GM10266 (cell line): ENCODE measurements around the gene KCNA3.

ENCODE experiments used
- DNase-seq: peaks from one replicate; pipeline ENCODE4 v3.0.0; 2012; ENCODE audit errors: extremely low spot score
- TF ChIP-seq, protein P1 (sequence below): IDR thresholded peaks from 2 replicates; pipeline ENCODE4 v1.5.1; 2012; ENCODE audit warnings: mild to moderate bottlenecking, low read depth; ENCODE audit not compliant: control insufficient read depth, insufficient read depth; ENCODE audit errors: missing control alignments

Gene KCNA3

DNA sequence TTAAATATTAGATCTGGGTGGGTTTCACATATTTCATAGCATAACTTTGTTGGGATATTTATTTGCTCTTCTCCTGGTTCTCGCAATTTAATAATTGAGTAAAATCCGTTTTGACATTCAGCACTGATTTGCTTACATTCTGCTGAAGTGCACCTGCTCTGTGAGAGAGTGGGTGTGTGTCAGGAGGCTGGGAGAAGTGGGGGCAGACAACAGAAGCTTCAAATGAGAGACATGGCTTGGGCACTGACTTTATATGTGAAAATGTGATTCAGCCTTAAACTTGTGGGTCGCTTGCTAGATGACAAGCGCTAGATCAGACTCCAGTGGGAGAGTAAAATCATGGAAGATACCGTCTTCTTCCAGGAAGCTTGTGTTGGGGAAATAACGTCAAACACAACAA lies 36.2 kb downstream of the KCNA3 start:
- DNase-seq, result no peak
- TF ChIP-seq, protein P1, sequence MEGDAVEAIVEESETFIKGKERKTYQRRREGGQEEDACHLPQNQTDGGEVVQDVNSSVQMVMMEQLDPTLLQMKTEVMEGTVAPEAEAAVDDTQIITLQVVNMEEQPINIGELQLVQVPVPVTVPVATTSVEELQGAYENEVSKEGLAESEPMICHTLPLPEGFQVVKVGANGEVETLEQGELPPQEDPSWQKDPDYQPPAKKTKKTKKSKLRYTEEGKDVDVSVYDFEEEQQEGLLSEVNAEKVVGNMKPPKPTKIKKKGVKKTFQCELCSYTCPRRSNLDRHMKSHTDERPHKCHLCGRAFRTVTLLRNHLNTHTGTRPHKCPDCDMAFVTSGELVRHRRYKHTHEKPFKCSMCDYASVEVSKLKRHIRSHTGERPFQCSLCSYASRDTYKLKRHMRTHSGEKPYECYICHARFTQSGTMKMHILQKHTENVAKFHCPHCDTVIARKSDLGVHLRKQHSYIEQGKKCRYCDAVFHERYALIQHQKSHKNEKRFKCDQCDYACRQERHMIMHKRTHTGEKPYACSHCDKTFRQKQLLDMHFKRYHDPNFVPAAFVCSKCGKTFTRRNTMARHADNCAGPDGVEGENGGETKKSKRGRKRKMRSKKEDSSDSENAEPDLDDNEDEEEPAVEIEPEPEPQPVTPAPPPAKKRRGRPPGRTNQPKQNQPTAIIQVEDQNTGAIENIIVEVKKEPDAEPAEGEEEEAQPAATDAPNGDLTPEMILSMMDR, result no peak

DNA sequence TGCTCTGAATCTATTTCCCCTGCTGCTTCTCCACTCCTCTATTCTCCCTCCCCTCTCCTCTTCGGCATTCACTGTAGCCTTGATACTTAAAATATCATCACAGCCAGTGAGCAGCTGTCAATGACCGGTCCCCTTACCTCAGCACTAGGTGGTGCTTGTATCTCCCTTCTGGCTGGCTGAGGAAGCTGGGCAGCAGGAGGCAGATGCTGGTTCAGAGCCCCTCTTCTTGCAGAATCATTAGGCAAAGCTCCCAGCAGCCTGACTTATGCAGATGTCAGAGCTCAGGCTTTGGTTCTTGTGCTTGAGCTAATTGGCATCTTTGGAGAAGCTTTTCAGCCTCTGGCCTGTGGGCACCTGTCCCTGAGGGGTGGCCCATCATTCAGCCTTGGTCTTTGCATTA lies 36.7 kb downstream of the KCNA3 start:
- no peak for DNase-seq
- TF ChIP-seq, protein P1, result peak; percentile 1

DNA sequence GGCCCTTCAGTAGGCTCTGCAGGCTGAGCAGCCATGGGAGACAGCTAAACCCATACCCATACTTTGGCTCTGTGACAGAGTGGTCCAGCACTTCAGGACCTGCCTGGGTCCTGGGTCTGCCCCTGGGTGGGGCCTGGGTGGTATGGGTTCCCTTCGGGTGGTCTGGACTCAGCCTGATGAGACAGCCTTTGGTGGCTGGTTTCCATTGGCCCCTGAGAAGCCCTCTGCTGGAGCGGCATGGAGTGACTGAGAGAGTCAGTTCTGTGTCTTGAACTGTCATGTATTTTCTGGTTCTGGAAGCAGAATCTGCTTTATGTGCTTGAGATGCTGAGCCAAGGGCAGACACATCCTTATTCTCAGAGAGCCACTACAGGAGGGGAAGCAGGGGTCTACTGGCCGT lies 37.3 kb downstream of the KCNA3 start:
- TF ChIP-seq, protein P1, result no peak
- DNase-seq, result no peak

DNA sequence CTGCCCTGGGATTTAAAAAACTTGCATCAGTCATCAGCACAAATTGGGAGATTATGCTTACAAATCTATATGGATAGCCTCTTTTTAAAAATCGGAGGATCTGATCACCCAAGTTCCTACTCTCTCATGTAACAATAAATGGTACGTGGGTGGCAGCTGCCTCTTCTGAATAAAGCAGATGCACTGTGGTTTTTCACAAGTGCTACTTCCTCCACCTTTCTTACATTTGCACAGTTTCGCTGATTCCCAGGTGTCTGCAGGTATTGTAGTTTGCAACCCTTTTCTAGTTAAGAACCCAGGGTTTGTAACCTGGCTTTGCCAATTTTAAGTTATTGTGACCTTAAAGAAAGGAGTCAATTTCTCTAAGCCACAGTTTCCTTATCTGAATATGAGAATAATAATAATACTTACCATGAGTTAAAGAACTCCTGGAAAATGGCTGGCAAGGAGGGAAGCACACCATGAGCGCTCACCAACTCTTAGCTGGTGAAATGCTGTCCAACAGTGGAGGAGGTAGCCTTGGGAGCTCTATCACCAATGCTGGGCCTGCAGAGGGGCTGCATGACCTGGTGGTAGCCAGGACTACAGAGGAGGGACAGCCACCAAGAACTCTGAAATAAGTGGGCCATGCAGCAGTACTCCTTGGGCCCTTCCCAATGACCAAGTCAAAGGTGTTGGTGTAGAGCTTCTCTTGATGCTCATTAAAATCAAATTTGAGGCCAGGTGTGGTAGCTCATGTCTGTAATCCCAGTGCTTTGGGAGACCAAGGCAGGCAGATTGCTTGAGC lies 38.4 kb downstream of the KCNA3 start:
- TF ChIP-seq, protein P1, result no peak

DNA sequence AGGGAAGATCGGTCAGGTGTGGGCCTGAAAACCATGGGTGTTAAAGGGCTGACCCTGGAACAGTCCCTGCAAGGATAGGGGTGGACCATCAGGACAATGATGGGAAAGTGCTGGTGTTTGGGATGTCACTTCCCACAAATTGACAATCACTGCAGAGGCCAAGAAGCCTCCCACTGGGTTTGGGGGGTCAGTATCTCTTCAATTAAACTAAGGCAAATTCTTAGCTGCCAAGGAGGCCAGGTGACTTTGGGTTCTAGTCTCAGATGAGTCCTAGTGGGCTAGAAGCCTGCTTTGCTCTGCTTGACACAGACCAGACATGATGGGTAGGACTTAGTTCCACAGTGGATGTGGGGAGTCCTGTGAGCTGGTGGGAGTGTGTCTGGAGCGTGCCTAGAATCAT lies 39.3 kb downstream of the KCNA3 start:
- no peak for DNase-seq
- TF ChIP-seq, protein P1, result no peak

More for the DNA sequence above, 38.4 kb downstream of the KCNA3 start:
- DNase-seq, result no peak

DNA sequence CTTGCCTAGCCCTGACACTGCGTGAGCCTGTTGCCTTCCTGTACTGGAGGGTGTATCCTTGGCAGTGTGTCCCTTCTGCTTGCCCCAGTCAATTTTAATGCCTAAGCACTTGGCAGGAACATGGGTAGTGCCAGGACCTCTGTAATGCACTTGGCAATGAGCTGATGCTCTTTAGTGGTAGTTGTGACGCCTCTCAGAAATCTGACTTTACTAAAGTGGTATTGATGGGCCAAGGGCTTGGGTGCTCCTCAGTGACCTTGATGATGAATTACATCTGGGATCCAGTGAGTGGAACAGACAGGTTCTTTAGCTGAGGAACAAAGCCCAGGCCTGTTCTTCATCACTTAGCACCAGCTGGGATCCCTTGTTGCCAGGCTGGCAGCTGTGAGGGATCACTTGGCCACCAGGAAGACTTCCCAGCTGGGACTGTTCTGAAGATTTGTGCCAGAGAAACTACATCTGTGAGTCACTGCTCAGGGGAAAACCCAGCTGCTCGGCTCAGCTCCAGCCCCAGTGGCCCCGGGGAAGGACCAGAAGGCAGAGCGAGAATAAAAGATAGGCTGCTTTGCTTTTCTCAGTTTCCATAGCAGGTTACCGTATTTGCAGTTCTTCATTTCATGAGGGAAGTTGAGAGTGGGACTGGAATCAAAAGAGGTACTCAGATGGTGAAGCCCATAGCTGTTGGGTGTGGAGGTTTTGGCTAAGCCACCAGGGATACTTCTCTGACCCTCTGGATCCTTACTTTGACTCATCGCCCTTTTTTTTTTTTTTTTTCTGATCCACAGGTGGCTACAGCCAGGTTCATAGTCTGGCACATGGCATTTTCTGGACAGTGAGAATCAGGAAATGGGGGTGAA lies 40.1 kb downstream of the KCNA3 start:
- DNase-seq, result peak; percentile 74
- TF ChIP-seq, protein P1, result no peak

DNA sequence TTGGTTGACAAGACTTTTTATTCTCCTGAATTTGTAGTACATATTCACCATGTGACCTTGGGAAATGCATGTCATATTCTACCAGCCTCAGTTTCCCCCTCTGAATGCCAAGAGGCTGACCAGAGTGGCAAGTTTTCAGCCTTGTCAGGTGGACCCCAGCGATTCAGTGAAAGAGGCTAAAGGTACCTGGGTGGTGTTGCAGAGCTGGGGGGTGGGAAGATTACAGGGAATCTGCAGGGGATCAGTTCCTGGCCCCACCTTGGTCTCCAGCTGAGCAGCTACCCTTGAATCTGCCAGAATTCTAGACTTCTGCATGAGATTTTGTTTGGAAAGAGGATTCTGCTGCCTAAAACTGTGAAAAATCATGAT lies 40.7 kb downstream of the KCNA3 start:
- DNase-seq, result no peak
- TF ChIP-seq, protein P1, result no peak
